NT2/D1 (cell line): ENCODE data around the gene NEIL3.

Source experiments
- SUZ12 ChIP-seq: IDR thresholded peaks from 2 replicates; pipeline ENCODE4 v1.6.1; 2011; ENCODE audit not compliant: insufficient read length, insufficient read depth; ENCODE audit errors: extremely low read depth
- YY1 ChIP-seq: IDR thresholded peaks from 2 replicates; pipeline ENCODE4 v1.6.1; 2011; ENCODE audit not compliant: insufficient read length, insufficient read depth
- ZNF274 ChIP-seq: IDR thresholded peaks from 2 replicates; pipeline ENCODE4 v1.6.1; 2011; ENCODE audit warnings: mild to moderate bottlenecking, low read depth, low read length

GRCh38 chr4:177283167-177283566 is 26.5 kb upstream of the NEIL3 start:
- TF ChIP-seq YY1 (no peak), ZNF274 (no peak), SUZ12 (no peak)
